ENCODE measurements around the gene CCDC88C. TPM values are rescaled to one million over a fixed set of nuclear protein-coding genes. Genes with fewer than 3 reads are reported as not detected.
A peak's percentile ranks its signal among the peaks of the same experiment; 100 is the strongest.

The CCDC88C gene
- total RNA-seq, 4 donors from 2014 or later = 1.1 to 2.7 (median 2.1) TPM

DNA sequence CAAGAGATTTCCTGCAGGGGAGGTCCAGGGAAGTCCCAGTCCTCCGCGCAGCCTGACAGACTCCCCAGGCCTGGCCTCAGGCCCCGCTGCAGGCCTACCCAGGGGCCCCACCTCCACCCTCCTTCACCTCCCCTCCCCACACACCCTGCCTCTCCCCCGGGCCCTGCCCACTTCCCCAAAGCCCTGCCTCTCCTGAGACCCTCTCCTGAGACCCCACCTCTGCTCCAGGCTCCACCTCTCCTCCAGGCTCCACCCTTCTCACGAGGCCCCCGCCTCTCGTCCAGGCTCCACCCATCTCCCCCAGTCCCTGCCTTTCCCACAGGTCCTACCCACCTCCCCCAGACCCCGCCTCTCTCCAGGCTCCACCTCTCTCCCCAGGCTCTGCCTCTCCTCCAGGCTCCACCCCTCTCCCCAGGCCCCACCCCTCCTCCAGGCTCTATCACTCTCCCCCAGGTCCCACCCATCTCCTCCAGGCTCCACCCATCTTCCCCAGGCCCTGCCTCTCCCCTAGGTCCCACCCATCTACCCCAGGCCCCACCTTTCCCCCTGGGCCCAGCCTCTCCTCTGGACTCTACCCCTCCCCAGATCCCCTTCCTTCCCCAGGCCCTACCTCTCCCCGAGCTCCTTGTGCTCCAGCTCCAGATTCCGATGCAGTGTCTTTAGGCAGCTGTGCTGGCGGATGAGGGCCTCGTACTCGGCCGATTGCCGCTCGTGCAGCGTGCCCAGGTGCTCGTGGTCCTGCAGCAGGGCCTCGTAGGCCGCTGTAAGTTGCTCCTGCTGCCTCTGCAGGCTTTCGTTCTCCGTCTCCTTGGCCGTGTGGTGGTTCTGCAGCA is 114.3 kb downstream of the CCDC88C start:
- no peak for TF ChIP-seq POLR2A (IDR thresholded peaks at IDR 0.05)
- TF ChIP-seq, protein P1, sequence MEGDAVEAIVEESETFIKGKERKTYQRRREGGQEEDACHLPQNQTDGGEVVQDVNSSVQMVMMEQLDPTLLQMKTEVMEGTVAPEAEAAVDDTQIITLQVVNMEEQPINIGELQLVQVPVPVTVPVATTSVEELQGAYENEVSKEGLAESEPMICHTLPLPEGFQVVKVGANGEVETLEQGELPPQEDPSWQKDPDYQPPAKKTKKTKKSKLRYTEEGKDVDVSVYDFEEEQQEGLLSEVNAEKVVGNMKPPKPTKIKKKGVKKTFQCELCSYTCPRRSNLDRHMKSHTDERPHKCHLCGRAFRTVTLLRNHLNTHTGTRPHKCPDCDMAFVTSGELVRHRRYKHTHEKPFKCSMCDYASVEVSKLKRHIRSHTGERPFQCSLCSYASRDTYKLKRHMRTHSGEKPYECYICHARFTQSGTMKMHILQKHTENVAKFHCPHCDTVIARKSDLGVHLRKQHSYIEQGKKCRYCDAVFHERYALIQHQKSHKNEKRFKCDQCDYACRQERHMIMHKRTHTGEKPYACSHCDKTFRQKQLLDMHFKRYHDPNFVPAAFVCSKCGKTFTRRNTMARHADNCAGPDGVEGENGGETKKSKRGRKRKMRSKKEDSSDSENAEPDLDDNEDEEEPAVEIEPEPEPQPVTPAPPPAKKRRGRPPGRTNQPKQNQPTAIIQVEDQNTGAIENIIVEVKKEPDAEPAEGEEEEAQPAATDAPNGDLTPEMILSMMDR (IDR thresholded peaks at IDR 0.05 in 4 of 5, conservative IDR thresholded peaks at IDR 0.05 in 1 of 5) = no peak
- Histone ChIP-seq H3K36me3 (no peaks in the 10 kb centered on the region), H3K9me3 (no peaks in the 10 kb centered on the region), H3K4me1 (no peaks in the 10 kb centered on the region), H3K4me3 (no peak overlapping the region), H3K27ac (peak overlapping the region in 1 of 4 donors; percentile 34), H3K27me3 (no peaks in the 10 kb centered on the region)
- DNase-seq (no peak), ATAC-seq (peak; percentile 33 to 50)
- intact Hi-C loops (cut with DNase I; ENCODE audit: low total_unique reads) = no loop called here
- in situ Hi-C loops (cut with MboI; ENCODE audit: low sequenced_read_pairs in 4 of 4) = no loop called here

GRCh38 chr14:91302391-91302790 is 115.2 kb downstream of the CCDC88C start:
- Histone ChIP-seq H3K36me3 (no peaks in the 10 kb centered on the region), H3K27me3 (no peaks in the 10 kb centered on the region), H3K9me3 (no peaks in the 10 kb centered on the region), H3K4me3 (no peak overlapping the region), H3K4me1 (no peaks in the 10 kb centered on the region), H3K27ac (peak overlapping the region in 1 of 4 donors; percentile 34)
- DNase-seq (no peak), ATAC-seq (no peak)
- no peak for TF ChIP-seq POLR2A (IDR thresholded peaks at IDR 0.05)
- TF ChIP-seq, protein P1 (IDR thresholded peaks at IDR 0.05 in 4 of 5, conservative IDR thresholded peaks at IDR 0.05 in 1 of 5) = no peak
- intact Hi-C loops (cut with DNase I; ENCODE audit: low total_unique reads) (no loop called here), in situ Hi-C loops (cut with MboI; ENCODE audit: low sequenced_read_pairs in 4 of 4) (no loop called here)

- H3K27me3 ChIP-seq = no peaks in the 10 kb centered on the region
- no peak overlapping the region for H3K27ac ChIP-seq
- no peaks in the 10 kb centered on the region for H3K9me3 ChIP-seq
- ATAC-seq = no peak
- no peaks in the 10 kb centered on the region for H3K36me3 ChIP-seq
- H3K4me3 ChIP-seq = no peak overlapping the region
- DNase-seq = no peak
- no peaks in the 10 kb centered on the region for H3K4me1 ChIP-seq
- TF ChIP-seq POLR2A (IDR thresholded peaks at IDR 0.05) = no peak
- TF ChIP-seq, protein P1 (IDR thresholded peaks at IDR 0.05 in 4 of 5, conservative IDR thresholded peaks at IDR 0.05 in 1 of 5) = no peak
- intact Hi-C loops (cut with DNase I; ENCODE audit: low total_unique reads) = no loop called here
- in situ Hi-C loops (cut with MboI; ENCODE audit: low sequenced_read_pairs in 4 of 4) = no loop called here
Observed at GRCh38 chr14:91300957-91301356, 116.7 kb downstream of the CCDC88C start.

DNA sequence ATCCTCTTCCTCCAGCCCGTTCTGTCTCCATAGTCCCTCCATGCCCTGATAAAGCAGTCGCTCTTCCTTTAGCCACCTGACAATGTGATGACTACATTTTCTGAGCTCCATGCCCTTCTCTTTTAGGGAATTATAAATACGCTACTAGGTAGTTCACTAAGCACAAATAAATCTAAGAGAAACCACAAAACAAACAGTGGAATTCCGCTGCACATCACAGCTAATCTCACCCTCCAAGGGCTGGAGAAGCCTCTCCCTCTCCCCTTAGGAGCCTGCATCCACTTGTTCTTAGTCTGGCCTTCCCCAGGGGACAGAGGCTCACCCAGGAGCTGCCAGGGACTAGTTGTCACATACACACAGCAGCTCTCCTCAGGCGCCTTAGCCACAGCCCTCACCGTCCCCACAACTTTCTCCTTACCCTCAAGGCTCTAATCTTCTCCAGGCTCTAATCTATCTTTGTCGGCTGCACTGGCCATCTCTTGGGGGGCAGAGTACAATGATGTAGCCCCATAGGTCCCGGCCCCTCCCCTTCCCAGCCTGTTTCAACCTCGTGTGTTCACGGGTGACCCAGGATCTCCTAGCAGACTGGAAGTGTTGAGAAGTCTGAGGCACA is 117.2 kb downstream of the CCDC88C start:
- in situ Hi-C loops (cut with MboI; ENCODE audit: low sequenced_read_pairs in 4 of 4) = no loop called here
- Histone ChIP-seq H3K27ac (no peak overlapping the region), H3K4me1 (no peaks in the 10 kb centered on the region), H3K27me3 (no peaks in the 10 kb centered on the region), H3K9me3 (no peaks in the 10 kb centered on the region), H3K4me3 (no peak overlapping the region), H3K36me3 (no peaks in the 10 kb centered on the region)
- ATAC-seq (no peak), DNase-seq (no peak)
- intact Hi-C loops (cut with DNase I; ENCODE audit: low total_unique reads) = no loop called here
- TF ChIP-seq, protein P1 (IDR thresholded peaks at IDR 0.05 in 4 of 5, conservative IDR thresholded peaks at IDR 0.05 in 1 of 5) = no peak
- no peak for TF ChIP-seq POLR2A (IDR thresholded peaks at IDR 0.05)
